ENCODE measurements around the gene NOX4.
"Not testable (repeated sequence)": the region's sequence is repeated elsewhere in the genome, so short reads cannot be mapped to it uniquely, and the experiment has no call there.

Gene NOX4

DNA sequence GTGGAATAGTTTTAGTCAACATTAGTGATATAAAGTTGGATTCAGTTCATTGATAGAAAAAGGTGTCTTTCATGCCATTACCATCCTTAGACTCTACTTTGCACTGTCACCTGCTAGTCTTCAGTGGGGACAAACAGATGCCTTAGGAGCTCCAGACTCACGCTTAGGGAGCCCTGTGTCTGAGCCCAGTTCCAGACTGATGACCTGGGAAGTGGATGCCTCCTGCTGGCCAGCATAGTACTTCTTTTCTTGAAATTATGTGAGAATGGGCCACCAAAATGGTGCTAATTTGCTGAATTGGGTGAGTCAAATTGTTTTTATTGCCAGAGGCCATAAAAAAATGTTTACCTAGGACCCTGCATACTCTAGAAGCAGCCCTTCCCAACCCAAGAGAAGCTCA is 53.9 kb downstream of the NOX4 start:
- H3K27me3 Mint-ChIP-seq = no peaks in the 10 kb centered on the region
- H3K9me3 Mint-ChIP-seq (ENCODE audit: low read depth) = no peaks in the 10 kb centered on the region
- no peaks in the 10 kb centered on the region for H3K36me3 Mint-ChIP-seq
- H3K4me3 Mint-ChIP-seq = no peak overlapping the region
- no peak overlapping the region for H3K27ac Mint-ChIP-seq
- H3K4me1 Mint-ChIP-seq (ENCODE audit: low read depth) = no peaks in the 10 kb centered on the region

DNA sequence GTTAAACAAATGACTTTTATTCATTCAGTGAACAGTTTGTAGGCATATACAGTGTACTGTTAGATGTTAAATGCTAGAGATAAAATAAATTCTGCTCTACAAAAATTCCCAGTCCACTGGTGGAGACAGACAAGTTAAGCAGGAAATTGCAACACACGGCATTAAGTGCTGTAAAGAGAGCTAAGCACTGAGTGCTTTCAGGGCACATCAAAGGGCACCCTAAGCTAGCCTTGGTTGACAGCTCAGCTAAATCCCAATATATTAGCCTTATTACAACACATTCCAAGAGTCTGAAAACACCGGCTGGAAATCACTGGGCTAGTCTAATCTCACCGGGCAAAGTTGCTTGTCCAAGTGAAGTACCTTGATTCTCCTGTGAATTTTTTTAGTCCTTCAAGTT is 55.1 kb downstream of the NOX4 start:
- Mint-ChIP-seq H3K36me3 (no peaks in the 10 kb centered on the region), H3K4me3 (no peak overlapping the region), H3K27ac (no peak overlapping the region), H3K27me3 (no peaks in the 10 kb centered on the region), H3K9me3 (ENCODE audit: low read depth) (no peaks in the 10 kb centered on the region), H3K4me1 (ENCODE audit: low read depth) (no peaks in the 10 kb centered on the region)

DNA sequence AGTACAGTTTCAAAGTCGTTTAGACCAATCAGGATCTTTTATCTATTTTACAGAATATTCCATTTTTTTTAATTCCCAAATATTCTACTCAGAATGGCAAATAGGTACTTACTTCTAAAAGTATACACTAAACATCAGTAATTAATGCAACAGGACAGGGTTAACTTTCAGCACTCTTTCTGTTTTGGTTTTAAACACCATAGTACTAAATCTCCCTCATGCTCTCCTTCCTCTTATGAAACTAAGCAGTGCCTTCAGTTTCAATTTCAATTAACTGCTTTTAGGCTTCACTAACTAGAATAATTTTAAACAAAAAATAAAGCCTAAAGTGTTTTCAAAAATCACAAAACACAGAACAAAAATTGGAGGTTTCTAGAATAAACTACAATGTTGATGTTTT is 57.9 kb downstream of the NOX4 start:
- H3K4me1 Mint-ChIP-seq (ENCODE audit: low read depth) = no peaks in the 10 kb centered on the region
- no peaks in the 10 kb centered on the region for H3K9me3 Mint-ChIP-seq (ENCODE audit: low read depth)
- no peak overlapping the region for H3K27ac Mint-ChIP-seq
- H3K36me3 Mint-ChIP-seq = no peaks in the 10 kb centered on the region
- no peaks in the 10 kb centered on the region for H3K27me3 Mint-ChIP-seq
- H3K4me3 Mint-ChIP-seq = no peak overlapping the region

DNA sequence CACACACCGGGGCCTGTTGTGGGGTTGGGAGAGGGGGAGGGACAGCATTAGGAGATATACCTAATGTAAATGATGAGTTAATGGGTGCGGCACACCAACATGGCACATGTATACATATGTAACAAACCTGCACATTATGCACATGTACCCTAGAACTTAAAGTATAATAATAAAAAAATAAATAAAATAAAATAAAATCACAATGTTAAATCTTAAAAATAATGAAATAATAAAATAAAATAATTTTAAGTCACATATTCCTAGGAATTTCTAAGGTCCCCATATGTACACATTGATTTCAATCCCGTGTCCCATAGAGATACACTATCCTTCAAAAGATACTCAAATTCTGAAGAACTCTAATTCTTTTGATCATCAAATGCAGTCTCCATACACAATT is 59.0 kb downstream of the NOX4 start:
- H3K4me1 Mint-ChIP-seq (ENCODE audit: low read depth); H3K27ac Mint-ChIP-seq; H3K27me3 Mint-ChIP-seq; H3K4me3 Mint-ChIP-seq; H3K36me3 Mint-ChIP-seq; H3K9me3 Mint-ChIP-seq (ENCODE audit: low read depth): not testable (repeated sequence)

- H3K9me3 Mint-ChIP-seq (ENCODE audit: low read depth); H3K36me3 Mint-ChIP-seq; H3K4me1 Mint-ChIP-seq (ENCODE audit: low read depth); H3K4me3 Mint-ChIP-seq; H3K27me3 Mint-ChIP-seq; H3K27ac Mint-ChIP-seq: not testable (repeated sequence)
These were observed 64.7 kb downstream of the NOX4 start for GRCh38 chr11:89426501-89426900.

GRCh38 chr11:89421718-89422117 is 69.5 kb downstream of the NOX4 start:
- no peaks in the 10 kb centered on the region for H3K4me1 Mint-ChIP-seq (ENCODE audit: low read depth)
- no peak overlapping the region for H3K27ac Mint-ChIP-seq
- no peaks in the 10 kb centered on the region for H3K27me3 Mint-ChIP-seq
- H3K4me3 Mint-ChIP-seq = no peak overlapping the region
- H3K36me3 Mint-ChIP-seq = no peaks in the 10 kb centered on the region
- H3K9me3 Mint-ChIP-seq (ENCODE audit: low read depth) = no peaks in the 10 kb centered on the region

GRCh38 chr11:89420981-89421380 is 70.2 kb downstream of the NOX4 start:
- Mint-ChIP-seq H3K27ac (no peak overlapping the region), H3K4me3 (no peak overlapping the region), H3K36me3 (no peaks in the 10 kb centered on the region), H3K27me3 (no peaks in the 10 kb centered on the region), H3K9me3 (ENCODE audit: low read depth) (no peaks in the 10 kb centered on the region), H3K4me1 (ENCODE audit: low read depth) (no peaks in the 10 kb centered on the region)

DNA sequence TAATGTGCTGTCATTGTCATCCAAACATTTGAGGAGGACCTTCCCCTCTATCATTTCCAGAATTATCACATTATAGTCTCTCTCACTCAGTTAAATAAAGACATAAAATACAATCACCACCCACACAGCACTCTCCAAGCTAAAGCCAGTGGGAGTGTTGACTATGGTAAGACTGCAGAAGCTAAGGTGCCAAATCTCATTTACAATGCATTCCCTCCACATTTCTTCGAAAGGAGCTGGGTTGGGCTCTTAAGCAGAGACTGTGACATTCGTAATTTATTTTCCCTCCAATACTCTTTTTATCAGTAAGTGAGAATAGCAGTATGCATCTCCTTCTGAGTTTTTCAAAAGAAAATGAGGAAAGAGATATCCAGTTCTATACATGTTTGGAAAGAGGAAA is 74.2 kb downstream of the NOX4 start:
- Mint-ChIP-seq H3K27ac (no peak overlapping the region), H3K9me3 (ENCODE audit: low read depth) (no peaks in the 10 kb centered on the region), H3K27me3 (no peaks in the 10 kb centered on the region), H3K36me3 (no peaks in the 10 kb centered on the region), H3K4me1 (ENCODE audit: low read depth) (no peaks in the 10 kb centered on the region), H3K4me3 (no peak overlapping the region)

GRCh38 chr11:89411112-89411511 is 80.1 kb downstream of the NOX4 start:
- not testable (repeated sequence) for H3K27me3 Mint-ChIP-seq; H3K36me3 Mint-ChIP-seq; H3K9me3 Mint-ChIP-seq (ENCODE audit: low read depth); H3K4me3 Mint-ChIP-seq; H3K4me1 Mint-ChIP-seq (ENCODE audit: low read depth); H3K27ac Mint-ChIP-seq

GRCh38 chr11:89410666-89411065 is 80.5 kb downstream of the NOX4 start:
- H3K27ac Mint-ChIP-seq; H3K9me3 Mint-ChIP-seq (ENCODE audit: low read depth); H3K4me1 Mint-ChIP-seq (ENCODE audit: low read depth); H3K36me3 Mint-ChIP-seq; H3K4me3 Mint-ChIP-seq; H3K27me3 Mint-ChIP-seq: not testable (repeated sequence)

DNA sequence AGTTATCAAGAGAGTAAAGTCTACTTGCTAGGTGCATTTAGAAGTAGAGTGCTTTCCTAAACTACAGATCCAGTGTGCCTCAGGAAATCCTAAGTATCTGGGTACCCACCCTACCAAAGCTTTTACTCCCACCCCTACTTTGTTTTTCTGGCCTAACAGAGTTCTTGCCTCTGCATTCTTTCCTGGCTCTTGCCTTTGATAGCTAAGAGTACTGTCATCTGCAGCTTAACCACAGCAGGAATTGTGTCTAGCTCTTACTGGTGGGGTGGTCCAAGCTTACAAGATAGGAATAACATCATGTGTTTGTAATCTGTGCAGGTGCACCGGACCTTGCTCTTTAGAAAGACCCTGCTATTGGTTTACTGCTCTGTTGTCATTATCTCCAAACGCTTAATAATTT is 82.7 kb downstream of the NOX4 start:
- not testable (repeated sequence) for H3K36me3 Mint-ChIP-seq; H3K9me3 Mint-ChIP-seq (ENCODE audit: low read depth); H3K27me3 Mint-ChIP-seq

DNA sequence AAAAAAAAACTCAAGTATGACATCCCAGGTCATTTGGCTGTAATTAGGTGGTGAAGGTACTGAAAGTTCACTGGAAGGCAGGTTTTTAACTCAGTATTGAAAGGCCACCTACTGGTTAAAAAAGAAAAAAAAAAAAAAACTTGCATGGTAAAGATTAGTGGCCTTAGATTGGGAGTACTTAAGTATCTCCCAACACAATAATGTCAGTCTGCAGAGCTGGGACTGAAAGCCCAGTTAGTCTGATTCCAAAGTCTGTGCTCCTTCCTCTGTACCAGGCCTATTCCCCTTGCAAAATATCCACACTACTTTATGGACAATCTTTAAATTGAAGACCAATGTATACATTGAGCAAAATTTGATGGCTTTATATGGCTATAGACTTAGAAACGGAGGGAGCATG is 85.5 kb downstream of the NOX4 start:
- Mint-ChIP-seq H3K4me3 (no peak overlapping the region), H3K27ac (no peak overlapping the region), H3K36me3 (no peaks in the 10 kb centered on the region), H3K9me3 (ENCODE audit: low read depth) (no peaks in the 10 kb centered on the region), H3K27me3 (no peaks in the 10 kb centered on the region), H3K4me1 (ENCODE audit: low read depth) (no peaks in the 10 kb centered on the region)

More for the DNA sequence above, 82.7 kb downstream of the NOX4 start:
- not testable (repeated sequence) for H3K27ac Mint-ChIP-seq; H3K4me1 Mint-ChIP-seq (ENCODE audit: low read depth); H3K4me3 Mint-ChIP-seq

- not testable (repeated sequence) for H3K4me3 Mint-ChIP-seq, H3K27ac Mint-ChIP-seq
These were observed 99.5 kb downstream of the NOX4 start for GRCh38 chr11:89391654-89392053.

DNA sequence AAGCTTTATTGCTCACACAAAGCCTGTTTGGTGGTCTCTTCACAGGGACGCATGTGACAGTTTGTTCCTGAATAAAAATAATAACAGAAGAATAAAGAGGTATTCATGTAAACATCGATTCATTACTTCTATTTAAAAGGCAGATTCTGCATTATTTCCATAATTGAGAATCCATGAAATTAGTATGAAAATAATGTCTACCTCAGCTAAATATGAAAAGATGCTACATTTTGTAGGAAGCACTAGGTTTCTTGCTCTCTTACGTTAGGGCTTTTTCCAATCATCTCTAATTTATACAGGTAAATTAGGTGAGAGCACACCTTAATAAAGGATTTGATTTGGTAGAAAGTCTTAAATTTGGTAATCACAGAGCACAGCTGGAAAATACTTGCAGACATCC is 103.7 kb downstream of the NOX4 start:
- not testable (repeated sequence) for H3K36me3 Mint-ChIP-seq; H3K27me3 Mint-ChIP-seq; H3K9me3 Mint-ChIP-seq (ENCODE audit: low read depth); H3K4me1 Mint-ChIP-seq (ENCODE audit: low read depth); H3K27ac Mint-ChIP-seq; H3K4me3 Mint-ChIP-seq

More at GRCh38 chr11:89391654-89392053, 99.5 kb downstream of the NOX4 start:
- not testable (repeated sequence) for H3K4me1 Mint-ChIP-seq (ENCODE audit: low read depth); H3K36me3 Mint-ChIP-seq; H3K27me3 Mint-ChIP-seq; H3K9me3 Mint-ChIP-seq (ENCODE audit: low read depth)

GRCh38 chr11:89382986-89383385 is 108.2 kb downstream of the NOX4 start:
- H3K4me1 Mint-ChIP-seq (ENCODE audit: low read depth); H3K36me3 Mint-ChIP-seq; H3K9me3 Mint-ChIP-seq (ENCODE audit: low read depth); H3K4me3 Mint-ChIP-seq; H3K27ac Mint-ChIP-seq; H3K27me3 Mint-ChIP-seq: not testable (repeated sequence)

DNA sequence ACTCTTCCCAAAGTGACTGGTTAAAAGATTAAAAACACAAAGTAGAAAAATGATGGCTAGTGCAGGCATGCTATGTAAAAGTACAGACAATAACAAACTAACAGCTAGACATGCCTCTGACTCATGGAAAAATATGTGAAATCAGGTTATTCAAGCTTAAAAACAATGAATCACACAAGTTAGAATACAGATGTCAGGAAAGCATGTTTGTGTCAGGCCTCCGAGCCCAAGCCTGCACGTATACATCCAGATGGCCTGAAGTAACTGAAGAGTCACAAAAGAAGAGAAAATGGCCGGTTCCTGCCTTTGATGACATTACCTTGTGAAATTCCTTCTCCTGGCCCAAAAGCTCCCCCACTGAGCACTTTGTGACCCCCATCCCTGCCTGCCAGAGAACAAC is 110.1 kb downstream of the NOX4 start:
- no peaks in the 10 kb centered on the region for H3K9me3 Mint-ChIP-seq (ENCODE audit: low read depth)
- H3K4me3 Mint-ChIP-seq = no peak overlapping the region
- H3K4me1 Mint-ChIP-seq (ENCODE audit: low read depth) = no peaks in the 10 kb centered on the region
- no peaks in the 10 kb centered on the region for H3K27me3 Mint-ChIP-seq
- no peak overlapping the region for H3K27ac Mint-ChIP-seq
- no peaks in the 10 kb centered on the region for H3K36me3 Mint-ChIP-seq
